ENCODE data around the gene TCF25. TPM values are rescaled to one million over a fixed set of nuclear protein-coding genes. Genes with fewer than 3 reads are reported as not detected.

The TCF25 gene
- total RNA-seq, 3 donors from 2014 or later: 179 to 217 (median 212) TPM

DNA sequence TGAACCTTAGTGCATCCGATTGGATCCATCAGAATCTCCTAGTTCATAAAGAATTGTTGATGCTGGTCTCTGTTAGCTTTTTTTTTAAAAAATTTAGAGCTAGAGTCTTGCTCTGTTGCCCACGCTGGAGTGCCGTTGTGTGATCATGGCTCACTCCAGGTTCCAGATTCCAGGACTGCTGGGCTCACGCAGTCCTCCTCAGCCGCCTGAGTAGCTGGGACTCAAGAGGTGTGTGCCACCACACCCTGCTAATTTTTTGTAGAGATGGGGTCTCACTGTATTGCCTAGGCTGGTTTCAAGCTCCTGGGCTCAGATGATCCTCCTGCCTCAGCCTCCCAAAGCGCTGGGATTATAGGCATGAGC, 8.0 kb downstream of the TCF25 start:
- Histone ChIP-seq H3K4me3 (no peak overlapping the region), H3K9me3 (no peaks in the 10 kb centered on the region), H3K4me1 (ENCODE audit: low read depth) (no peaks in the 10 kb centered on the region), H3K36me3 (ENCODE audit: low read depth) (no peaks in the 10 kb centered on the region)
- intact Hi-C loops (cut with DNase I, micrococcal nuclease): no loop called here
- TF ChIP-seq CTCF (IDR thresholded peaks at IDR 0.05): no peak
- ATAC-seq (no peak), DNase-seq (no peak)

DNA sequence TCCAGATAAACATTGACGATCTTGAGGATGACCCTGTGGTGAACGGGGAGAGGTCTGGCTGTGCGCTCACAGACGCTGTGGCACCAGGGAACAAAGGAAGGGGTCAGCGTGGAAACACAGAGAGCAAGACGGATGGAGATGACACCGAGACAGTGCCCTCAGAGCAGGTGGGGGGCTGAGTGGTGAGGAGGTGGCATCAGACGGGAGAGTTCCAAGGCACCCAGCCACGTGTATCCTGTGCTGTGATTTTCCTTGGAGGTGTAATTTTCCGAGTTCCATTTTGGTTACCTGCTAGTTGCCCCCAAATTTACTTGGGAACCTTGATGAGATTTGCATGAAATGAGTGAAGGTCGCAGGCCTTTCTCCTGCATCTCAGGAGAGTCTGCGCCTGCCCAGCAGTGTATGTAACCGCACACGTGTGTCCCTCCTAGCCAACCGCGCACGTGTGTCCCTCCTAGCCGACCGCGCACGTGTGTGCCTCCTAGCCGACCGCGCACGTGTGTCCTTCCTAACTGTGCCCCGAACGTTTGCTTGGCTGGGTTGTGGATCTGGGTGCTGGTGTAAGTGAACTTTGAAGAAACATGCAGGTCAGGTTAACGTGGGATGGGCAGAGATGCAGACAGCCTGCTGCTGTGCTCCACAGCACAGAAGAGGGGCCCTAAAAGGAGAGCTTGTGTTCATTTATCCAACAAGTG, 10.1 kb downstream of the TCF25 start:
- DNase-seq: no peak
- H3K4me3 ChIP-seq: no peak overlapping the region
- ATAC-seq: no peak
- no peaks in the 10 kb centered on the region for H3K9me3 ChIP-seq
- peaks cover 3% of the 10 kb centered on the region for H3K36me3 ChIP-seq (ENCODE audit: low read depth)
- intact Hi-C loops (cut with DNase I, micrococcal nuclease): no loop called here
- no peak for TF ChIP-seq CTCF (IDR thresholded peaks at IDR 0.05)
- H3K4me1 ChIP-seq (ENCODE audit: low read depth): no peaks in the 10 kb centered on the region

GRCh38 chr16:89884041-89884421, 10.6 kb downstream of the TCF25 start:
- ATAC-seq (no peak), DNase-seq (no peak)
- Histone ChIP-seq H3K4me3 (no peak overlapping the region), H3K9me3 (no peaks in the 10 kb centered on the region), H3K4me1 (ENCODE audit: low read depth) (no peaks in the 10 kb centered on the region), H3K36me3 (ENCODE audit: low read depth) (peaks cover 3% of the 10 kb centered on the region)
- TF ChIP-seq CTCF (IDR thresholded peaks at IDR 0.05): no peak
- intact Hi-C loops (cut with DNase I, micrococcal nuclease): no loop called here

DNA sequence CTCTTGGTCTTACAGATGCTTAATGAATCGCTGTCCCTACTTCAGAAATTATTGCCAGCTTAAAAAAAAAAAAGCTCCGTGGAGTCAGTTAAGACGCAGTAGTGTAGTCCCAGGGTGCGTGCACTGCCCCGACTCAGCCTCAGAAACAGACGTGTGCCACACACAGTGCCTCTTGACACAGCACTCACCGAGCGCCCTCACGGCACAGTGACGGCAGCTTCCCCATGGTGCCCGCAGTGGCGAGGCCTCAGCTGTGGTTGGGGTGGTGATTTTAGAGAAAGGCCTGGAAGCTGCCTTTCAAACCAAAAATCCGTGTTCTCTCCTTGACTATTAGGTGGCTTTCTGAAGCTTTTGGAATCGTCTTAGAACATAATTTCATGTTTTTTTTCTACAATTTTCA, 13.9 kb downstream of the TCF25 start:
- intact Hi-C loops (cut with DNase I, micrococcal nuclease): no loop called here
- TF ChIP-seq CTCF (IDR thresholded peaks at IDR 0.05): no peak
- Histone ChIP-seq H3K4me1 (ENCODE audit: low read depth) (no peaks in the 10 kb centered on the region), H3K4me3 (no peak overlapping the region), H3K36me3 (ENCODE audit: low read depth) (peaks cover 3% of the 10 kb centered on the region), H3K9me3 (no peaks in the 10 kb centered on the region)
- DNase-seq (no peak), ATAC-seq (no peak)

DNA sequence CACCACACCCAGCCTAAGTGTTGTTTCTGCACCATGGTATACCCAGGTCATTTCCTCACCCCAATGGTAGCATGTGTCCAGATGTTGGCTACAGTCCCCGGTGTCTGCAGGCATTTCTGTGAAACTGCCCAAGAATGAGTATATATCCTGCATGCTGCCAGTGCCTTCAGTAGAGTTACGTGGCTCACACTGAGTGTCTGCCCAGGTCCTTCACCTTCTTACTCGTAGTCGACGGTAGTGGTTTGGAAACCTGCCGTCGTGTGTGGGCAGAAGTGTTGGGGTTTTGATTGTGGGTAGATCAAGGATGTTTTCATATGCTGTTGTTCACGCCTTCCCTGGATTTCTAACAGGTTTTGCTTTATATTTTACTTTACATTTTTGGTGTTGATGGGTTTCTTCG, 16.8 kb downstream of the TCF25 start:
- Histone ChIP-seq H3K4me1 (ENCODE audit: low read depth) (no peaks in the 10 kb centered on the region), H3K4me3 (no peak overlapping the region), H3K9me3 (no peaks in the 10 kb centered on the region), H3K36me3 (ENCODE audit: low read depth) (peaks cover 3% of the 10 kb centered on the region)
- DNase-seq (no peak), ATAC-seq (no peak)
- no peak for TF ChIP-seq CTCF (IDR thresholded peaks at IDR 0.05)
- intact Hi-C loops (cut with DNase I, micrococcal nuclease): no loop called here
